Right cardiac atrium (tissue), 5 donors: ENCODE results near the gene DOCK11. TPM values are rescaled to one million over a fixed set of nuclear protein-coding genes. Genes with fewer than 3 reads are reported as not detected.
A peak's percentile ranks its signal among the peaks of the same experiment; 100 is the strongest.

Source experiments
- ATAC-seq, 2 donors: fragments of 200-7000 bp; cut with Tn5 transposase; one replicate each; pipeline versions ENCODE4 v1.8.0 to v1.9.1; 2020; ENCODE audit warnings: moderate library complexity in 2 of 2, mild to moderate bottlenecking in 1 of 2
- DNase-seq, 3 donors: peaks; one replicate each; pipeline ENCODE4 v3.0.0-alpha.2; 2020
- H3K27ac ChIP-seq: one replicate; pipeline ENCODE4 v1.5.1; 2013; ENCODE audit warnings: mild to moderate bottlenecking, low read length, control low read depth, moderate library complexity
- H3K27me3 ChIP-seq: one replicate; pipeline ENCODE4 v1.6.1; 2013; ENCODE audit not compliant: control insufficient read depth, insufficient read depth
- H3K4me1 ChIP-seq: one replicate; pipeline ENCODE4 v1.6.1; 2013; ENCODE audit warnings: low read length; ENCODE audit not compliant: control insufficient read depth, insufficient read depth
- H3K4me3 ChIP-seq: one replicate; pipeline ENCODE4 v1.5.1; 2013; ENCODE audit warnings: low read length, control low read depth
- H3K9me3 ChIP-seq: one replicate; pipeline ENCODE4 v1.6.1; 2013; ENCODE audit warnings: low read length; ENCODE audit not compliant: control insufficient read depth
- WGBS: extraction: QIAGEN DNeasy Blood & Tissue Kit; methylation state at CpG from one replicate; pipeline ENCODE4 v1.1.7; 2013; 5-methylcytosine and 5-hydroxymethylcytosine counted together
- intact Hi-C, 4 donors: fragments of 100-400 bp; cut with DNase I; formaldehyde crosslinking; loops; one replicate each; pipeline versions ENCODE4 v1.11.0 to v1.14.0; 2022 to 2023
- polyA plus RNA-seq: library from polyadenylated mRNA; stranded (reverse); fragments of 200-250 nt; gene quantifications from one replicate; pipeline ENCODE4 v1.2.3, GENCODE V29; 2013
- total RNA-seq, 4 donors: library from RNA; stranded (reverse); fragmentation: NEBNext Ultra II Directional; extraction: Animal tissue kit (Norgen Biotek cat#: 25700); gene quantifications; one replicate each; pipeline ENCODE4 v1.2.1, GENCODE V29; 2021
- donor health status: healthy with polysubstance abuse.
- donor health status: DM: no; HTN: yes; CAD: no.
- donor health status: DM: no; HTN: no; CAD: no.
- donor health status: DM: no; HTN: yes; CAD: no; lungs with severe emphysema.
- donor health status: DM: yes; HTN: yes; CAD: no.

Gene DOCK11
- total and polyA plus RNA-seq, 5 donors: 3.3 to 8.5 (median 6.0) TPM

DNA sequence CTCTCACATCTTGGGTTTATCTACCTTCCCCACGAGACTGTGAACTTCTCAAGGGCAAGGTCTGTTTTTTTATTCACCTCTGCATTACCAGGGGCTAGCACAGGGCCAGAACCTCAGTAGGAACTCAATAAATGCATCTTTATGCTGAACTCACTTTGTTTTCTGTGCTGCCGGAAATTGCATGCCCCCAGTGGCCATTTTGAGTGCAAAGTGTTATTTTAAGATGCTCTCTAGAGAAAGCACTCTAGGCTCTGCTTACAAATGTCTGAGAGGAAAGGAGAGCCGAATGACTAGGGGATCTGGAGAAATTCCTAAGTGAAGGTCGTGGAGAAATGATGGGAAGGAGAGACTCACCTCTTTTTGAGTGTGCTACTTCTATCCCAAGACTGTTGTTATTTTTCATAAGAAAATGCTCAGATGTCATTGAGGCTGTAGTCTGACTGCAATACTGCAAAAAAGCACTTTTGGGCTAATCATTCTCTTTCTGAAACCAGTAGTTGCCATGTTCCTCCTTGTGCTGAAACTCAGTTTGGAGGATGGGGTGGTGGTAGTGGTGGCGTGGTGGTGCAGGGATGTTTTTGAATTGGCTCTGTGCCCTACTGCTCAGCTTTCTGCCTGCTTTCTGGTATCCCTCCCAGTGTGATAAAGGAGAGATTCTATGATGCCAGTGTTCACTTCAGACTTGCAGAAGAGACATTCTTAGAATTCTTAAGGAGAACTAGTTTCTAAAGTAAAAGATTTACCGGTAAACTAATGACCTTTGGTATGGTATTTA, 41.3 kb downstream of the DOCK11 start:
- no peaks in the 10 kb centered on the region for H3K4me1 ChIP-seq
- no peak overlapping the region for H3K27ac ChIP-seq

DNA sequence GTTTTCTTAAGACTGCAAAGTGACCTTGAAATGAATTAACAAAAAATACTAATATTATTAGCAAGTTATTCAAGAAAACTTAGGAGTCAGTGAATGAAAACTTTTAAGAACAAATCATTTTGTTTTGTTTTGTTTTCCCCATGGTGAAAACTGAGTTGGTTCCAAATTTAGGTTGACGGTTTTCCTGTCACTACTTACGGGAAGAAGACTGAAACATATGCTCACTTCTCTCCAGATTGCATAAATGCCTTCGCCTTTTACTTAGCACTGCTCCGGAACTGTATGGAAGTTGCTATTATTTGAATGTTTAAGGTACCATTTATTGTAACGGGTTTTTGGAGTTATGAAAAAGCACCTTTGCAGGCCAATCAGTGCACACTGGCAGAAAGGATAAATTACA, 42.8 kb downstream of the DOCK11 start:
- H3K9me3 ChIP-seq: no peaks in the 10 kb centered on the region
- no peak for ATAC-seq
- 75% methylated on average over 5 of the region's 5 CpGs for WGBS
- H3K27ac ChIP-seq: no peak overlapping the region
- no peak for DNase-seq
- intact Hi-C loops: no loop called here
- no peaks in the 10 kb centered on the region for H3K4me1 ChIP-seq
- H3K4me3 ChIP-seq: no peak overlapping the region
- H3K27me3 ChIP-seq: no peaks in the 10 kb centered on the region

More for the DNA sequence above, 41.3 kb downstream of the DOCK11 start:
- WGBS: 18% methylated on average over 6 of the region's 6 CpGs
- intact Hi-C loops: no loop called here
- no peak overlapping the region for H3K4me3 ChIP-seq
- H3K9me3 ChIP-seq: no peaks in the 10 kb centered on the region
- no peaks in the 10 kb centered on the region for H3K27me3 ChIP-seq
- peak in 1 of 2 donors; percentile 21 for ATAC-seq
- DNase-seq: no peak

GRCh38 chrX:118540342-118540741, 44.7 kb downstream of the DOCK11 start:
- Histone ChIP-seq H3K27ac (no peak overlapping the region), H3K4me3 (no peak overlapping the region), H3K9me3 (no peaks in the 10 kb centered on the region), H3K4me1 (no peaks in the 10 kb centered on the region), H3K27me3 (no peaks in the 10 kb centered on the region)
- 78% methylated on average over 4 of the region's 4 CpGs for WGBS
- intact Hi-C loops: no loop called here
- DNase-seq: no peak
- no peak for ATAC-seq

GRCh38 chrX:118541482-118541881, 45.9 kb downstream of the DOCK11 start:
- Histone ChIP-seq H3K4me1 (no peaks in the 10 kb centered on the region), H3K9me3 (no peaks in the 10 kb centered on the region), H3K4me3 (no peak overlapping the region), H3K27ac (no peak overlapping the region), H3K27me3 (no peaks in the 10 kb centered on the region)
- ATAC-seq (no peak), DNase-seq (no peak)
- intact Hi-C loops: no loop called here
- WGBS: 87% methylated on average over 3 of the region's 3 CpGs

GRCh38 chrX:118545510-118545909, 49.9 kb downstream of the DOCK11 start:
- DNase-seq (no peak), ATAC-seq (no peak)
- 61% methylated on average over 5 of the region's 5 CpGs for WGBS
- H3K27ac ChIP-seq: no peak overlapping the region
- no peaks in the 10 kb centered on the region for H3K4me1 ChIP-seq
- no peak overlapping the region for H3K4me3 ChIP-seq
- H3K27me3 ChIP-seq: no peaks in the 10 kb centered on the region
- intact Hi-C loops: no loop called here
- H3K9me3 ChIP-seq: no peaks in the 10 kb centered on the region

DNA sequence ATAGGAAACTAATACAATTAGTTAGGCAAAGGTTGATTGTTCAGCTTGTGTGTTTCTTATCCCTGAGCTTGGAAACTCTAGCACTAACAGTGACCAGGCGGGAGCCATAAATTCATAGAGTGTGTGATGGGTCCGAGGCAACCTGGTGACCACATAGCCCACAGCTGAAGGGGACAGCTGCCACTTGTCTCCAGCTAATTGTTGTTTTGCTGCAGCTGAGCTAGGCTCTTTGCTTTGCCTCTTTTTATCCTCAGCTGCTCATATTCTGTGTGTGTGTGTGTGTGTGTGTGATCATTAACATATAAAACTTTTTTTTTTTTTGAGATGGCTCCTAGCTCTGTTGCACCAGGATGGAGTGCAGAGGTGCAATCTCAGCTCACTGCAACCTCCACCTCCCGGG, 53.2 kb downstream of the DOCK11 start:
- Histone ChIP-seq H3K9me3 (no peaks in the 10 kb centered on the region), H3K4me1 (no peaks in the 10 kb centered on the region), H3K4me3 (no peak overlapping the region), H3K27me3 (no peaks in the 10 kb centered on the region), H3K27ac (no peak overlapping the region)
- intact Hi-C loops: no loop called here
- WGBS: 94% methylated on average over 3 of the region's 3 CpGs
- DNase-seq (no peak), ATAC-seq (no peak)

DNA sequence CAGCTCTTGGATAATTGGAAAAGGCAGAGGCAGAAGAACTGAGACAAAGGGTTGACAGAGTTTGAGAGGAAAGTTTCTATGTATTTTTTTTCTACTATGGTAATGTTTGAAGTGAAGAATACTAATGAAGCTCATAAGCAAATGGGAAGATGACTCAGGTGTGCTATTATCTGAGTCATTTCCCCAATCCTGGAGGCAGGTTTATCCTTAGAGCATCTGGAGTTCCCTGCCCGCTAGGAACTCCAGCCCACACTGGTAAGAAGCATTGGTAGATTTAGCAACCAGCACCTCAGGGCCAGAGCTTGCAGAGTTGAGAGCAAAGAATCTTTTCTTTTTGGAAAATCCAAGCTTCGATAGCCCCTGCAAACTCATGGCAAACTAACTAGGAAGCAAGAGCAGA, 55.2 kb downstream of the DOCK11 start:
- H3K4me1 ChIP-seq: no peaks in the 10 kb centered on the region
- whole genome bisulfite sequencing: 94% methylated on average over 2 of the region's 2 CpGs
- intact Hi-C loops: no loop called here
- DNase-seq (no peak), ATAC-seq (no peak)
- H3K4me3 ChIP-seq: no peak overlapping the region
- H3K9me3 ChIP-seq: no peaks in the 10 kb centered on the region
- H3K27ac ChIP-seq: no peak overlapping the region
- no peaks in the 10 kb centered on the region for H3K27me3 ChIP-seq

- H3K4me3 ChIP-seq: no peak overlapping the region
- intact Hi-C loops: no loop called here
- no peaks in the 10 kb centered on the region for H3K9me3 ChIP-seq
- 94% methylated on average over 6 of the region's 6 CpGs for WGBS
- H3K27ac ChIP-seq: no peak overlapping the region
- DNase-seq (no peak), ATAC-seq (no peak)
- H3K27me3 ChIP-seq: no peaks in the 10 kb centered on the region
- no peaks in the 10 kb centered on the region for H3K4me1 ChIP-seq
These were observed 55.8 kb downstream of the DOCK11 start for GRCh38 chrX:118551426-118551825.

- Histone ChIP-seq H3K27ac (no peak overlapping the region), H3K4me3 (no peak overlapping the region), H3K4me1 (no peaks in the 10 kb centered on the region), H3K9me3 (no peaks in the 10 kb centered on the region), H3K27me3 (no peaks in the 10 kb centered on the region)
- DNase-seq (no peak), ATAC-seq (peak in 1 of 2 donors; percentile 50)
- 67% methylated on average over 8 of the region's 8 CpGs for WGBS
- intact Hi-C loops: no loop called here
These were observed 56.7 kb downstream of the DOCK11 start for GRCh38 chrX:118552121-118552900.

- Histone ChIP-seq H3K4me1 (no peaks in the 10 kb centered on the region), H3K27me3 (no peaks in the 10 kb centered on the region), H3K9me3 (no peaks in the 10 kb centered on the region), H3K27ac (no peak overlapping the region), H3K4me3 (no peak overlapping the region)
- DNase-seq (no peak), ATAC-seq (no peak)
- 23% methylated on average over 2 of the region's 2 CpGs for WGBS
- intact Hi-C loops: no loop called here
These were observed 57.6 kb downstream of the DOCK11 start for GRCh38 chrX:118553042-118553710.

- Histone ChIP-seq H3K27me3 (no peaks in the 10 kb centered on the region), H3K4me3 (no peak overlapping the region), H3K27ac (no peak overlapping the region), H3K9me3 (no peaks in the 10 kb centered on the region), H3K4me1 (no peaks in the 10 kb centered on the region)
- WGBS: 100% methylated on average over 2 of the region's 2 CpGs
- DNase-seq (no peak), ATAC-seq (no peak)
- intact Hi-C loops: no loop called here
These were observed 58.9 kb downstream of the DOCK11 start for GRCh38 chrX:118554511-118554910.
